Naive thymus-derived CD4-positive, alpha-beta T cell (primary cell): ENCODE data around the gene ZNF638. TPM values are rescaled to one million over a fixed set of nuclear protein-coding genes. Genes with fewer than 3 reads are reported as not detected.
"Not testable (repeated sequence)": the region's sequence is repeated elsewhere in the genome, so short reads cannot be mapped to it uniquely, and the experiment has no call there.

Experiments used
- ATAC-seq: fragments of 150-1000 bp; cut with Tn5 transposase; 2 replicates; pipeline ENCODE4 v1.10.0; 2021; ENCODE audit warnings: mild to moderate bottlenecking, moderate library complexity
- CTCF ChIA-PET: fragments of 350-600 bp; sonication (Branson Sonifier 250); formaldehyde crosslinking; loops from one replicate; lab custom pipeline; 2021; ENCODE audit warnings: antibody characterized with exemption; lab: Charles Lee
- POLR2A ChIA-PET: fragments of 350-600 bp; sonication (Branson Sonifier 250); formaldehyde crosslinking; loops from one replicate; lab custom pipeline; 2021; ENCODE audit warnings: antibody characterized with exemption, inconsistent platforms; lab: Charles Lee
- DNase-seq, 9 donors: peaks; one replicate each; pipeline versions ENCODE4 v3.0.0 to v3.0.0-alpha.2; 2020 to 2022; ENCODE audit warnings: mixed read lengths in 1 of 9
- H3K27ac ChIP-seq: one replicate; pipeline ENCODE4 v1.7.0; 2013; ENCODE audit warnings: mild to moderate bottlenecking, low read depth, low read length, moderate library complexity
- H3K27me3 ChIP-seq, 2 donors: one replicate each; pipeline ENCODE4 v1.7.0; 2013; ENCODE audit warnings: low read length in 2 of 2, mild to moderate bottlenecking in 2 of 2, moderate library complexity in 2 of 2; ENCODE audit not compliant: control insufficient read depth in 2 of 2, insufficient read depth in 2 of 2
- H3K36me3 ChIP-seq, 3 experiments: 1 replicate in 2 of 3; 2 replicates in 1 of 3; pipeline ENCODE4 v1.7.0; 2013; ENCODE audit warnings: low read length in 3 of 3, mild to moderate bottlenecking in 3 of 3, moderate library complexity in 1 of 3; ENCODE audit not compliant: insufficient read depth in 3 of 3, control insufficient read depth in 2 of 3
- H3K4me1 ChIP-seq, 2 donors: one replicate each; pipeline ENCODE4 v1.7.0; 2013; ENCODE audit warnings: low read length in 2 of 2, mild to moderate bottlenecking in 2 of 2, moderate library complexity in 1 of 2; ENCODE audit not compliant: control insufficient read depth in 2 of 2, insufficient read depth in 2 of 2
- H3K4me3 ChIP-seq: 2 replicates; pipeline ENCODE4 v1.7.0; 2013; ENCODE audit warnings: mild to moderate bottlenecking, low read length
- H3K9me3 ChIP-seq, 3 experiments: 1 replicate in 2 of 3; 2 replicates in 1 of 3; pipeline ENCODE4 v1.7.0; 2013; ENCODE audit warnings: low read length in 3 of 3; ENCODE audit not compliant: control insufficient read depth in 2 of 3
- H3K27ac Mint-ChIP-seq, 9 donors: one replicate each; pipeline ENCODE4 v1.8.0; 2020 to 2022; ENCODE audit warnings: mixed read lengths in 9 of 9, mild to moderate bottlenecking in 8 of 9, moderate library complexity in 5 of 9, inconsistent platforms in 2 of 9
- H3K27me3 Mint-ChIP-seq, 5 donors: one replicate each; pipeline ENCODE4 v1.8.0; 2021 to 2022; ENCODE audit warnings: mixed read lengths in 5 of 5, mild to moderate bottlenecking in 1 of 5
- H3K36me3 Mint-ChIP-seq, 5 donors: one replicate each; pipeline ENCODE4 v1.8.0; 2020 to 2022; ENCODE audit warnings: mixed read lengths in 5 of 5, mild to moderate bottlenecking in 3 of 5, inconsistent platforms in 1 of 5
- H3K4me1 Mint-ChIP-seq, 7 donors: one replicate each; pipeline ENCODE4 v1.8.0; 2020 to 2022; ENCODE audit warnings: mixed read lengths in 7 of 7, mild to moderate bottlenecking in 3 of 7, inconsistent platforms in 1 of 7
- H3K4me3 Mint-ChIP-seq, 10 donors: one replicate each; pipeline ENCODE4 v1.8.0; 2020 to 2022; ENCODE audit warnings: mild to moderate bottlenecking in 10 of 10, mixed read lengths in 10 of 10, moderate library complexity in 6 of 10, inconsistent platforms in 2 of 10
- H3K9me3 Mint-ChIP-seq, 11 donors: one replicate each; pipeline ENCODE4 v1.8.0; 2020 to 2022; ENCODE audit warnings: mixed read lengths in 11 of 11, mild to moderate bottlenecking in 4 of 11, inconsistent platforms in 1 of 11, moderate library complexity in 1 of 11
- intact Hi-C, 2 donors: fragments of 100-400 bp; cut with micrococcal nuclease; formaldehyde crosslinking; loops; one replicate each; pipeline ENCODE4 v1.15.1; 2023
- polyA plus RNA-seq, 2 donors: library from polyadenylated mRNA; unstranded; fragments of 300-500 nt; fragmentation: Illumina TruSeq; gene quantifications; one replicate each; pipeline ENCODE4 v1.2.3, GENCODE V29; 2021
- total RNA-seq, 6 experiments: library from RNA in 5 of 6; stranded (reverse) in 5 of 6; gene quantifications; 1 replicate in 5 of 6; 2 replicates in 1 of 6; pipeline ENCODE4 v1.2.3 and lab custom pipeline; 2021 to 2026

The ZNF638 gene
- total and polyA plus RNA-seq, 7 experiments from 2014 or later, result 57.6 to 204 (median 114) TPM

- Mint-ChIP-seq H3K9me3 (peaks cover 3 to 14% (median 11%) of the 10 kb centered on the region in 11 donors), H3K27me3 (peaks cover 0 to 21% (median 8%) of the 10 kb centered on the region in 5 donors), H3K36me3 (peaks cover 0 to 9% (median 6%) of the 10 kb centered on the region in 5 donors), H3K4me3 (no peak overlapping the region), H3K27ac (no peak overlapping the region), H3K4me1 (no peaks in the 10 kb centered on the region)
- ChIA-PET CTCF (no interaction called here), POLR2A (no interaction called here)
- Histone ChIP-seq H3K27me3 (no peaks in the 10 kb centered on the region), H3K36me3 (no peaks in the 10 kb centered on the region), H3K4me1 (no peaks in the 10 kb centered on the region), H3K9me3 (peaks cover 0 to 2% (median 0%) of the 10 kb centered on the region in 3 experiments), H3K4me3 (no peak overlapping the region), H3K27ac (no peak overlapping the region)
- intact Hi-C loops, result no loop called here
- ATAC-seq (no peak), DNase-seq (no peak)
Measured at GRCh38 chr2:71313016-71313766, 18.4 kb upstream of the ZNF638 start.

GRCh38 chr2:71317060-71317459, 14.5 kb upstream of the ZNF638 start:
- DNase-seq (no peak), ATAC-seq (no peak)
- H3K4me1 ChIP-seq, result no peaks in the 10 kb centered on the region
- peaks cover 15 to 53% (median 37%) of the 10 kb centered on the region in 11 donors for H3K9me3 Mint-ChIP-seq
- CTCF ChIA-PET, result no interaction called here
- no peaks in the 10 kb centered on the region for H3K36me3 ChIP-seq
- no peaks in the 10 kb centered on the region for H3K4me1 Mint-ChIP-seq
- peaks cover 2 to 29% (median 9%) of the 10 kb centered on the region in 5 donors for H3K36me3 Mint-ChIP-seq
- peaks cover 0 to 6% (median 0%) of the 10 kb centered on the region in 3 experiments for H3K9me3 ChIP-seq
- H3K4me3 Mint-ChIP-seq, result no peak overlapping the region
- no peak overlapping the region for H3K4me3 ChIP-seq
- intact Hi-C loops, result no loop called here
- H3K27ac ChIP-seq, result no peak overlapping the region
- H3K27me3 Mint-ChIP-seq, result peaks cover 0 to 20% (median 8%) of the 10 kb centered on the region in 5 donors
- H3K27me3 ChIP-seq, result no peaks in the 10 kb centered on the region
- POLR2A ChIA-PET, result no interaction called here
- no peak overlapping the region for H3K27ac Mint-ChIP-seq

- ATAC-seq, H3K4me3 ChIP-seq, H3K27me3 ChIP-seq, H3K27ac ChIP-seq, H3K27ac Mint-ChIP-seq, H3K36me3 ChIP-seq, DNase-seq, intact Hi-C loops, CTCF ChIA-PET, H3K4me1 Mint-ChIP-seq, POLR2A ChIA-PET, H3K4me3 Mint-ChIP-seq, H3K4me1 ChIP-seq: not testable (repeated sequence)
- H3K9me3 ChIP-seq, result peaks cover 0 to 11% (median 0%) of the 10 kb centered on the region in 3 experiments
- Mint-ChIP-seq H3K36me3 (peaks cover 4 to 37% (median 13%) of the 10 kb centered on the region in 5 donors), H3K27me3 (peaks cover 6 to 18% (median 8%) of the 10 kb centered on the region in 5 donors), H3K9me3 (peaks cover 20 to 62% (median 44%) of the 10 kb centered on the region in 11 donors)
Measured at GRCh38 chr2:71317900-71318299, 13.7 kb upstream of the ZNF638 start.

- no peaks in the 10 kb centered on the region for H3K27me3 ChIP-seq
- peaks cover 18 to 52% (median 34%) of the 10 kb centered on the region in 11 donors for H3K9me3 Mint-ChIP-seq
- no peaks in the 10 kb centered on the region for H3K4me1 Mint-ChIP-seq
- H3K27ac ChIP-seq, result no peak overlapping the region
- no peaks in the 10 kb centered on the region for H3K36me3 ChIP-seq
- DNase-seq (no peak), ATAC-seq (no peak)
- POLR2A ChIA-PET, result no interaction called here
- no peak overlapping the region for H3K4me3 Mint-ChIP-seq
- peaks cover 7 to 11% (median 8%) of the 10 kb centered on the region in 5 donors for H3K27me3 Mint-ChIP-seq
- CTCF ChIA-PET, result no interaction called here
- intact Hi-C loops, result no loop called here
- H3K4me1 ChIP-seq, result no peaks in the 10 kb centered on the region
- no peak overlapping the region for H3K27ac Mint-ChIP-seq
- peaks cover 4 to 31% (median 6%) of the 10 kb centered on the region in 5 donors for H3K36me3 Mint-ChIP-seq
- peaks cover 0 to 9% (median 0%) of the 10 kb centered on the region in 3 experiments for H3K9me3 ChIP-seq
- H3K4me3 ChIP-seq, result no peak overlapping the region
Measured at GRCh38 chr2:71323386-71323785, 8.2 kb upstream of the ZNF638 start.

- CTCF ChIA-PET, result no interaction called here
- DNase-seq (no peak), ATAC-seq (no peak)
- H3K4me1 ChIP-seq, result peaks cover 0 to 8% of the 10 kb centered on the region in 2 donors
- H3K4me1 Mint-ChIP-seq, result peaks cover 0 to 13% (median 2%) of the 10 kb centered on the region in 7 donors
- H3K36me3 ChIP-seq, result peaks cover 0 to 4% (median 0%) of the 10 kb centered on the region in 3 experiments
- intact Hi-C loops, result no loop called here
- H3K27me3 ChIP-seq, result no peaks in the 10 kb centered on the region
- POLR2A ChIA-PET, result no interaction called here
- peaks cover 0 to 6% (median 0%) of the 10 kb centered on the region in 3 experiments for H3K9me3 ChIP-seq
- peaks cover 4 to 17% (median 8%) of the 10 kb centered on the region in 11 donors for H3K9me3 Mint-ChIP-seq
- no peak overlapping the region for H3K4me3 Mint-ChIP-seq
- no peak overlapping the region for H3K4me3 ChIP-seq
- H3K27me3 Mint-ChIP-seq, result peaks cover 4 to 20% (median 9%) of the 10 kb centered on the region in 5 donors
- peaks cover 0 to 11% (median 6%) of the 10 kb centered on the region in 5 donors for H3K36me3 Mint-ChIP-seq
- no peak overlapping the region for H3K27ac ChIP-seq
- no peak overlapping the region for H3K27ac Mint-ChIP-seq
Measured at GRCh38 chr2:71326968-71327367, 4.6 kb upstream of the ZNF638 start.

GRCh38 chr2:71327916-71328315, 3.7 kb upstream of the ZNF638 start:
- DNase-seq (no peak), ATAC-seq (no peak)
- CTCF ChIA-PET, result no interaction called here
- Mint-ChIP-seq H3K27me3 (peaks cover 2 to 20% (median 5%) of the 10 kb centered on the region in 5 donors), H3K4me1 (peaks cover 0 to 22% (median 7%) of the 10 kb centered on the region in 7 donors), H3K27ac (no peak overlapping the region), H3K4me3 (no peak overlapping the region), H3K9me3 (peaks cover 0 to 8% (median 1%) of the 10 kb centered on the region in 11 donors), H3K36me3 (peaks cover 0 to 5% (median 2%) of the 10 kb centered on the region in 5 donors)
- POLR2A ChIA-PET, result no interaction called here
- intact Hi-C loops, result no loop called here
- peaks cover 0 to 7% (median 0%) of the 10 kb centered on the region in 3 experiments for H3K36me3 ChIP-seq
- H3K4me3 ChIP-seq, result no peak overlapping the region
- peaks cover 3 to 8% of the 10 kb centered on the region in 2 donors for H3K4me1 ChIP-seq
- no peaks in the 10 kb centered on the region for H3K9me3 ChIP-seq
- no peak overlapping the region for H3K27ac ChIP-seq
- H3K27me3 ChIP-seq, result no peaks in the 10 kb centered on the region
